OCI-LY1 (cell line): ENCODE results near the gene OAS3.

Source experiments
- H2AFZ ChIP-seq: fragments of 200-600 bp; sonication (generic), shearing (Covaris generic); 2 replicates; pipeline ENCODE4 v1.6.0; 2014; ENCODE audit warnings: antibody characterized with exemption, mild to moderate bottlenecking, low read length
- H3F3A ChIP-seq: fragments of 200-600 bp; sonication (generic), shearing (Covaris generic); 2 replicates; pipeline ENCODE4 v1.6.0; 2014; ENCODE audit warnings: mild to moderate bottlenecking, antibody characterized with exemption, low read length, moderate library complexity; ENCODE audit not compliant: insufficient read depth
- H3K27ac ChIP-seq: fragments of 200-600 bp; sonication (generic); 2 replicates; pipeline ENCODE4 v1.5.1; 2014; ENCODE audit warnings: low read length, mixed run types, mild to moderate bottlenecking, low read depth; ENCODE audit not compliant: poor library complexity, severe bottlenecking
- H3K27me3 ChIP-seq: fragments of 200-600 bp; sonication (generic); 2 replicates; pipeline ENCODE4 v1.6.0; 2014; ENCODE audit warnings: antibody characterized with exemption, mild to moderate bottlenecking, low read length, moderate library complexity; ENCODE audit not compliant: insufficient read depth
- H3K36me3 ChIP-seq: fragments of 200-600 bp; sonication (generic); 2 replicates; pipeline ENCODE4 v1.6.1; 2014; ENCODE audit warnings: mild to moderate bottlenecking, antibody characterized with exemption, low read length, moderate library complexity, mixed read lengths; ENCODE audit not compliant: insufficient read depth
- H3K4me1 ChIP-seq: fragments of 200-600 bp; sonication (generic); 2 replicates; pipeline ENCODE4 v1.5.1; 2014; ENCODE audit warnings: mild to moderate bottlenecking, low read length, moderate library complexity; ENCODE audit not compliant: insufficient read depth, severe bottlenecking
- H3K4me2 ChIP-seq: fragments of 200-600 bp; sonication (generic), shearing (Covaris generic); 2 replicates; pipeline ENCODE4 v1.6.1; 2014; ENCODE audit warnings: low read length
- H3K4me3 ChIP-seq: fragments of 200-600 bp; sonication (generic); 2 replicates; pipeline ENCODE4 v1.5.1; 2014; ENCODE audit warnings: low read length, low read depth, mild to moderate bottlenecking, mixed read lengths; ENCODE audit not compliant: poor library complexity, severe bottlenecking
- H3K79me2 ChIP-seq: fragments of 200-600 bp; shearing (Covaris generic); 2 replicates; pipeline ENCODE4 v1.6.1; 2016; ENCODE audit warnings: mixed run types, low read length, mixed read lengths; ENCODE audit not compliant: insufficient read depth
- H3K9ac ChIP-seq: fragments of 200-600 bp; sonication (generic), shearing (Covaris generic); 2 replicates; pipeline ENCODE4 v1.6.1; 2014; ENCODE audit warnings: mild to moderate bottlenecking, low read length, mixed read lengths
- H3K9me2 ChIP-seq: fragments of 200-600 bp; sonication (generic), shearing (Covaris generic); 2 replicates; pipeline ENCODE4 v1.6.1; 2014; ENCODE audit warnings: low read depth, mild to moderate bottlenecking, low read length, mixed read lengths
- H3K9me3 ChIP-seq: fragments of 200-600 bp; shearing (Covaris generic); 2 replicates; pipeline ENCODE4 v1.6.1; 2014; ENCODE audit warnings: low read length, mixed read lengths
- H4K20me1 ChIP-seq: fragments of 200-600 bp; sonication (generic), shearing (Covaris generic); 2 replicates; pipeline ENCODE4 v1.6.0; 2016; ENCODE audit warnings: mild to moderate bottlenecking, low read length; ENCODE audit not compliant: insufficient read depth
- CTCF ChIP-seq: fragments of 200-600 bp; sonication (generic), shearing (Covaris generic); IDR thresholded peaks from 2 replicates; pipeline ENCODE4 v1.5.1; 2017; ENCODE audit warnings: mild to moderate bottlenecking, antibody characterized with exemption, low read length, moderate library complexity, mixed read lengths
- EZH2 ChIP-seq: fragments of 200-600 bp; sonication (generic), shearing (Covaris generic); IDR thresholded peaks from 2 replicates; pipeline ENCODE4 v1.8.0; 2017; ENCODE audit warnings: borderline replicate concordance, mixed run types, mild to moderate bottlenecking, antibody characterized with exemption, low read length, moderate library complexity, mixed read lengths

The OAS3 gene

GRCh38 chr12:112900298-112901145 lies 37.8 kb upstream of the OAS3 start:
- peak overlapping the region; percentile 53 for H3K27ac ChIP-seq
- H3K9me3 ChIP-seq: no peaks in the 10 kb centered on the region
- no peaks in the 10 kb centered on the region for H3K9me2 ChIP-seq
- H3K9ac ChIP-seq: no peak overlapping the region
- H3F3A ChIP-seq: peaks cover 3% of the 10 kb centered on the region; the same call in 1 of the 2 replicates
- H4K20me1 ChIP-seq: no peaks in the 10 kb centered on the region
- no peaks in the 10 kb centered on the region for H3K79me2 ChIP-seq
- H3K4me3 ChIP-seq: no peak overlapping the region
- peaks cover 1% of the 10 kb centered on the region; the same call in 1 of the 2 replicates for H3K27me3 ChIP-seq
- TF ChIP-seq EZH2: no peak
- peak; percentile 75 for TF ChIP-seq CTCF
- H3K4me1 ChIP-seq: peaks cover 16% of the 10 kb centered on the region
- no peak overlapping the region for H3K4me2 ChIP-seq
- H3K36me3 ChIP-seq: no peaks in the 10 kb centered on the region
- H2AFZ ChIP-seq: no peak overlapping the region

GRCh38 chr12:112901271-112901670 lies 37.0 kb upstream of the OAS3 start:
- no peak overlapping the region for H3K4me3 ChIP-seq
- peaks cover 3% of the 10 kb centered on the region; the same call in 1 of the 2 replicates for H3F3A ChIP-seq
- peak overlapping the region; percentile 53 for H3K27ac ChIP-seq
- H3K9me2 ChIP-seq: no peaks in the 10 kb centered on the region
- no peaks in the 10 kb centered on the region for H3K27me3 ChIP-seq
- TF ChIP-seq CTCF: no peak
- no peak for TF ChIP-seq EZH2
- H4K20me1 ChIP-seq: no peaks in the 10 kb centered on the region
- no peaks in the 10 kb centered on the region for H3K36me3 ChIP-seq
- H2AFZ ChIP-seq: no peak overlapping the region
- peaks cover 24% of the 10 kb centered on the region for H3K4me1 ChIP-seq
- H3K79me2 ChIP-seq: no peaks in the 10 kb centered on the region
- no peak overlapping the region for H3K4me2 ChIP-seq
- H3K9ac ChIP-seq: no peak overlapping the region
- no peaks in the 10 kb centered on the region for H3K9me3 ChIP-seq

GRCh38 chr12:112904571-112904970 lies 33.7 kb upstream of the OAS3 start:
- TF ChIP-seq EZH2 (no peak), CTCF (no peak)
- Histone ChIP-seq H3F3A (peaks cover 3% of the 10 kb centered on the region; the same call in 1 of the 2 replicates), H3K27ac (peak overlapping the region; percentile 37), H4K20me1 (no peaks in the 10 kb centered on the region), H3K9ac (no peak overlapping the region), H2AFZ (no peak overlapping the region), H3K4me1 (peaks cover 53% of the 10 kb centered on the region), H3K79me2 (no peaks in the 10 kb centered on the region), H3K27me3 (no peaks in the 10 kb centered on the region), H3K36me3 (no peaks in the 10 kb centered on the region; the same call in 1 of the 2 replicates), H3K4me2 (no peak overlapping the region), H3K9me3 (no peaks in the 10 kb centered on the region), H3K4me3 (no peak overlapping the region), H3K9me2 (no peaks in the 10 kb centered on the region)
